Smooth muscle cell (in vitro differentiated cells): ENCODE results near the gene IFIT1B. TPM values are rescaled to one million over a fixed set of nuclear protein-coding genes. Genes with fewer than 3 reads are reported as not detected.
A peak's percentile ranks its signal among the peaks of the same experiment; 100 is the strongest.

Experiments
- DNase-seq: peaks from one replicate; lab custom pipeline; 2025; ENCODE audit not compliant: unreplicated experiment; lab: John Stamatoyannopoulos, UW
- H2AFZ ChIP-seq: fragments of 200-600 bp; sonication (generic); 2 replicates; pipeline ENCODE4 v1.6.0; 2016; ENCODE audit warnings: antibody characterized with exemption, low read depth, mild to moderate bottlenecking
- H3F3A ChIP-seq: fragments of 200-600 bp; sonication (generic); 2 replicates; pipeline ENCODE4 v1.6.0; 2017; ENCODE audit warnings: antibody characterized with exemption, low read depth
- H3K27ac ChIP-seq: fragments of 200-600 bp; sonication (generic); 2 replicates; pipeline ENCODE4 v1.5.1; 2016; ENCODE audit warnings: low read depth, mild to moderate bottlenecking
- H3K27me3 ChIP-seq: fragments of 200-600 bp; sonication (generic); 2 replicates; pipeline ENCODE4 v1.6.1; 2016; ENCODE audit warnings: low read depth, mild to moderate bottlenecking
- H3K36me3 ChIP-seq: fragments of 200-600 bp; sonication (generic); 2 replicates; pipeline ENCODE4 v1.5.1; 2016; ENCODE audit warnings: low read depth
- H3K4me1 ChIP-seq: fragments of 200-600 bp; sonication (generic); 2 replicates; pipeline ENCODE4 v1.5.1; 2016; ENCODE audit warnings: low read depth
- H3K4me2 ChIP-seq: fragments of 200-600 bp; sonication (generic); 2 replicates; pipeline ENCODE4 v1.6.0; 2016; ENCODE audit warnings: mild to moderate bottlenecking
- H3K4me3 ChIP-seq: fragments of 200-600 bp; sonication (generic); 2 replicates; pipeline ENCODE4 v1.5.1; 2016; ENCODE audit warnings: mild to moderate bottlenecking
- H3K79me2 ChIP-seq: fragments of 200-600 bp; sonication (generic); 2 replicates; pipeline ENCODE4 v1.6.0; 2016; ENCODE audit warnings: low read depth, mild to moderate bottlenecking
- H3K9ac ChIP-seq: fragments of 200-600 bp; sonication (generic); 2 replicates; pipeline ENCODE4 v1.6.0; 2016; ENCODE audit warnings: low read depth
- H3K9me3 ChIP-seq: fragments of 200-600 bp; sonication (generic); replicated peaks from 2 replicates; pipeline ENCODE4 v1.5.1; 2016; ENCODE audit warnings: low read depth
- H4K20me1 ChIP-seq: fragments of 200-600 bp; sonication (generic); 2 replicates; pipeline ENCODE4 v1.6.0; 2016; ENCODE audit warnings: low read depth
- WGBS: methylation state at CpG from one replicate; pipeline ENCODE4 v1.1.7; 2016; ENCODE audit warnings: low lambda C conversion rate; 5-methylcytosine and 5-hydroxymethylcytosine counted together
- polyA plus RNA-seq: library from polyadenylated mRNA; unstranded; fragments of >200 nt; fragmentation: Nextera tagmentation; extraction: Ambion mirVana; gene quantifications from 2 replicates; pipeline ENCODE4 v1.2.1, GENCODE V29; 2016
- total RNA-seq: library from RNA; depleted of rRNA; stranded (reverse); fragments of >200 nt; gene quantifications from 2 replicates; pipeline ENCODE4 v1.2.3, GENCODE V29; 2014
- TF ChIP-seq, protein P1 (sequence below): fragments of 200-600 bp; sonication (generic); IDR thresholded peaks from 2 replicates; pipeline ENCODE4 v1.5.1; 2017; ENCODE audit warnings: borderline replicate concordance, mild to moderate bottlenecking, antibody characterized with exemption; ENCODE audit not compliant: insufficient read depth, poor library complexity, severe bottlenecking

Gene IFIT1B
- total and polyA plus RNA-seq, 2 experiments from 2014 or later: not detected

DNA sequence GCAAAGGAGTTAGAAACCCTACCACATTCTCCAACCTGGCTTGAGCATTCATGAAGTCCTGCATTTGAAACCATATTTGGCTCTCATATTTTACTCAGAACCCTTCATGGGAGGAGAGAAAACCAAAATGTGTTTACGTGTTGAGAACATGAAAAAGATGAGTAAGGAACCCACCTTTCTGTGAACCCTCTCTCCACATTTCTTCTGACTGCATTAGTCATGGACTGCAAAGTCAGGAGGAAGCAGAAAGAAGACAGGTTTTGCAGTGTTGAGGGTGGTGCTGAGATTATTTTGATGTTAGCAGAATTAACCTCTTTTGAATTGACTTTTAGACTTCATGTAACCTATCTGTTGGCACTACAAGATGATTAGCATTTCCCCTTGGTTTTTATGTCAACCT lies 4.9 kb downstream of the IFIT1B start:
- no peaks in the 10 kb centered on the region for H3K36me3 ChIP-seq
- H3K27ac ChIP-seq: no peak overlapping the region
- 94% methylated on average over 1 of the region's 1 CpG for WGBS
- no peaks in the 10 kb centered on the region for H3K79me2 ChIP-seq
- H4K20me1 ChIP-seq: no peaks in the 10 kb centered on the region
- H3F3A ChIP-seq: no peaks in the 10 kb centered on the region
- no peaks in the 10 kb centered on the region for H3K27me3 ChIP-seq
- H3K4me2 ChIP-seq: no peak overlapping the region
- TF ChIP-seq, protein P1, sequence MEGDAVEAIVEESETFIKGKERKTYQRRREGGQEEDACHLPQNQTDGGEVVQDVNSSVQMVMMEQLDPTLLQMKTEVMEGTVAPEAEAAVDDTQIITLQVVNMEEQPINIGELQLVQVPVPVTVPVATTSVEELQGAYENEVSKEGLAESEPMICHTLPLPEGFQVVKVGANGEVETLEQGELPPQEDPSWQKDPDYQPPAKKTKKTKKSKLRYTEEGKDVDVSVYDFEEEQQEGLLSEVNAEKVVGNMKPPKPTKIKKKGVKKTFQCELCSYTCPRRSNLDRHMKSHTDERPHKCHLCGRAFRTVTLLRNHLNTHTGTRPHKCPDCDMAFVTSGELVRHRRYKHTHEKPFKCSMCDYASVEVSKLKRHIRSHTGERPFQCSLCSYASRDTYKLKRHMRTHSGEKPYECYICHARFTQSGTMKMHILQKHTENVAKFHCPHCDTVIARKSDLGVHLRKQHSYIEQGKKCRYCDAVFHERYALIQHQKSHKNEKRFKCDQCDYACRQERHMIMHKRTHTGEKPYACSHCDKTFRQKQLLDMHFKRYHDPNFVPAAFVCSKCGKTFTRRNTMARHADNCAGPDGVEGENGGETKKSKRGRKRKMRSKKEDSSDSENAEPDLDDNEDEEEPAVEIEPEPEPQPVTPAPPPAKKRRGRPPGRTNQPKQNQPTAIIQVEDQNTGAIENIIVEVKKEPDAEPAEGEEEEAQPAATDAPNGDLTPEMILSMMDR: no peak
- H2AFZ ChIP-seq: no peak overlapping the region
- DNase-seq: no peak
- no peaks in the 10 kb centered on the region for H3K4me1 ChIP-seq
- no peaks in the 10 kb centered on the region for H3K9me3 ChIP-seq
- no peak overlapping the region for H3K9ac ChIP-seq
- no peak overlapping the region for H3K4me3 ChIP-seq

DNA sequence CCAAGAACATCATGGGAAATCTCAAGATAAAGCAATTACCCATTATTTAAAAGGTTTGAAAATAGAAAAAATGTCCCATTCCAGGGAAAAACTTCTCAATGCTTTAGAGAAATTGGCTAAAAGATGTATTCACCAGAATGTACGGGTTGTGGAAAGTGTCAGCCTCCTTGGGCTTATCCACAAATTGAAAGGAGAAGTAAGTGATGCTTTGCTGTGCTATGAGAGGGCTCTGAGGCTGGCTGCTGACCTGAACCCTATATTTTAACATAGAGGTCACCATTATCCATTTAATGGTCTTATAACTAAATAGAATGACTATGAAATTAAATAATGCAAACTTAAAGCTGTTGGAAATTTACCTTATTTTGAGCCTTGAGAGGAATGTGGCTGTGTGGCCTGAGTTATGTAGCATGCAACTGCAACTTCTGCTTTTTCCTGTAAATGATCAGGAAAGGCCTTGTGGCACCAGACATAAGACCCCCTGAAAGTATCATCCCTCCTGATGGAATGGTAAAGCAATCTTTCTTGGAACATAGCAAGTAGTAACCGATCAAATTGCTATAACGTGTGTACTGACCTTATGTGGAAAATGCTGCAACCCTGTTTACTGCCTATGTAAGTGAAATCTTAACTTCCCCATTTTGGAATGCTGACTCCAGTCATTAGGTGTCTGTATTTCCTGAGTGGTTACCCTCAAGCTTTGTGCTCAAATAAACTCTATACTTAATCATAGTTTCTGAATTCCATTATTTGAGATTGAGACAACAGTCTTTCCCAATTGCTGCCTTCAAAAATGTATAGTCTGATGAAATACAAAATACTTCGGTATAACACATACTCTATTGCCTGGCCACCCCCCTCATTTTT lies 6.9 kb downstream of the IFIT1B start:
- no peaks in the 10 kb centered on the region for H3K9me3 ChIP-seq
- no peaks in the 10 kb centered on the region for H3K27me3 ChIP-seq
- H3K4me1 ChIP-seq: no peaks in the 10 kb centered on the region
- no peak overlapping the region for H2AFZ ChIP-seq
- H3K9ac ChIP-seq: no peak overlapping the region
- no peaks in the 10 kb centered on the region for H3K79me2 ChIP-seq
- no peak for DNase-seq
- H3K4me2 ChIP-seq: no peak overlapping the region
- 82% methylated on average over 4 of the region's 4 CpGs for WGBS
- no peaks in the 10 kb centered on the region for H3K36me3 ChIP-seq
- no peak overlapping the region for H3K4me3 ChIP-seq
- H4K20me1 ChIP-seq: no peaks in the 10 kb centered on the region
- TF ChIP-seq, protein P1: no peak
- no peaks in the 10 kb centered on the region for H3F3A ChIP-seq
- H3K27ac ChIP-seq: no peak overlapping the region

DNA sequence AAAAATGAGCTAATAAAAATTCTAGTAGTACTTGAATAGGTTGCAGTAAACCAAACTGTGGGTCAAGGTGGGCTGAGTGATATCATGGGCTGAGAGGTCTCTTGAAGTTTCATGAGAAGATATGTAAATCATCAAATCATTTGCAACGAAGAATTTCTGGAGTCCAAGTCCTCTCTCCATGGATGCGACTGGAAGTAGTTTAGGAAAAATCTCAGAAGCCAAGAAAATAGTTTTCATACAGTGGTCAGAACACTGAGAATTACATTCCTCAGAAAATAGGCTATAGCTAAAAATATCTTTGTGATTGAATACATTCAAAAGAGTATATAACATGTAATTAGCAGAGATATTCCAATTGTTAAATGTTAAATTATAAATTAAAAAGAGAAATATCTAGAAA lies 10.9 kb downstream of the IFIT1B start:
- 76% methylated on average over 2 of the region's 2 CpGs for WGBS
- Histone ChIP-seq H3K79me2 (no peaks in the 10 kb centered on the region), H3F3A (peaks cover 9% of the 10 kb centered on the region), H3K4me2 (no peak overlapping the region), H3K4me1 (peaks cover 3% of the 10 kb centered on the region), H3K27me3 (no peaks in the 10 kb centered on the region), H3K9me3 (no peaks in the 10 kb centered on the region), H3K36me3 (no peaks in the 10 kb centered on the region), H3K4me3 (no peak overlapping the region), H4K20me1 (no peaks in the 10 kb centered on the region), H3K9ac (no peak overlapping the region), H3K27ac (no peak overlapping the region), H2AFZ (no peak overlapping the region)
- no peak for DNase-seq
- TF ChIP-seq, protein P1: no peak

DNA sequence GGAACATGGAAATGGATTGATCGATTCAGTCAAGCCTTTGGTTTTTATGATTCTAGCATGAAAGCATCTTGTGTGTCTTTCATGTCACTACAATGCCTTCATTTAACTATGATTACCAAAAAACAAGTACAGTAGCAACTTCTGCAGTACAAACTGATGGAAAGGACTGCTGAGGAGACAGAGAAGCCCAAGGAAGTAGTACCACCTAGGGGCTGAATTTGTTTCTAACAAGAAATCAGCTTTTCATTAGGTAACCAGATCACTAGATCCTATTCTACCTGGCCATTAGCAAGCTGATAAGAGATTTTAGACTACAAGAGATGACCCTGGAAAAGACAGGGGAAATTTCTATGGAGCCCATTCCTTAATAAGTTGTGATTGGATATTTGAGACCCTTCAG lies 11.4 kb downstream of the IFIT1B start:
- peaks cover 3% of the 10 kb centered on the region for H3K4me1 ChIP-seq
- no peak overlapping the region for H3K4me3 ChIP-seq
- TF ChIP-seq, protein P1: peak; percentile 13
- no peaks in the 10 kb centered on the region for H4K20me1 ChIP-seq
- peaks cover 12% of the 10 kb centered on the region for H3F3A ChIP-seq
- no peaks in the 10 kb centered on the region for H3K79me2 ChIP-seq
- 97% methylated on average over 1 of the region's 1 CpG for WGBS
- H2AFZ ChIP-seq: no peak overlapping the region
- H3K9me3 ChIP-seq: no peaks in the 10 kb centered on the region
- DNase-seq: no peak
- no peak overlapping the region for H3K27ac ChIP-seq
- H3K27me3 ChIP-seq: no peaks in the 10 kb centered on the region
- no peak overlapping the region for H3K4me2 ChIP-seq
- H3K9ac ChIP-seq: no peak overlapping the region
- H3K36me3 ChIP-seq: no peaks in the 10 kb centered on the region
